MV-4-11 (cell line): ENCODE results near the gene IP6K1.
"Not testable (repeated sequence)": the region's sequence is repeated elsewhere in the genome, so short reads cannot be mapped to it uniquely, and the experiment has no call there.

Experiments
- DNase-seq: peaks from one replicate; lab custom pipeline; 2025; lab: John Stamatoyannopoulos, UW

IP6K1 gene

DNA sequence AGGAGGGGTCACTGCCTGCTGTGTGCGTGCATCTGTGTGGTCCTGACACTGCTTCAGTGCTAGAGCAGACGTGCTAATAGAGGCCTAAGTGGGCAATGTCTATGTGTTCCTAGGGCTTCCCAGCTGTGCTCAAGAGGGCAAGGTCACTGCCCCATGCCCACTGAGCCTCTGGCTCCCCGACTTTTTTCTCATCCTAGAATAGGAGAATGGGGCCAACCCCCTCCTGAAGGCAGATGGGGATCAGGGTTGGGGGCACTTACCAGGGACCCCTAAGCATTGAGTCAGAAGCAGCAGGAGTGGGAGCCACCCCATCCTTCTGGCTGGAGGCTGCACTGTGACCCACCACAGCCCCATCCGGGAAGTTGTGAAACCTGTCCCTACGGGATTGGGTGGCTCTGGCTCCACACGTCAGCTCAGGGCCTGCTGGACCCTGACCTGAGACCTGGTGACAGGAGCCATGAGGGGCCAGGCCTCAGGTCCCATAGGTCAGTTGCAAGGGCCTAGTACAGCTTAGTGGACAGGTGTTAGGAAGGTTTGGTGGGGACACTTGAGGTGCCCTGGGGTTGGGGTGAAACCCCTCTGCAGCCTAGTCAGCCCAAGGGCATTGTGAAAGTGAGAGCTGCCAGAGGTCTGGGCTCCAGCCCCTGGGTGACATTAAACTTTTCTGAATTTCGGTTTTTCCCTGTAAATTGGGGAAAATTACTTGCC lies 97.8 kb downstream of the IP6K1 start:
- DNase-seq, result not testable (repeated sequence)

DNA sequence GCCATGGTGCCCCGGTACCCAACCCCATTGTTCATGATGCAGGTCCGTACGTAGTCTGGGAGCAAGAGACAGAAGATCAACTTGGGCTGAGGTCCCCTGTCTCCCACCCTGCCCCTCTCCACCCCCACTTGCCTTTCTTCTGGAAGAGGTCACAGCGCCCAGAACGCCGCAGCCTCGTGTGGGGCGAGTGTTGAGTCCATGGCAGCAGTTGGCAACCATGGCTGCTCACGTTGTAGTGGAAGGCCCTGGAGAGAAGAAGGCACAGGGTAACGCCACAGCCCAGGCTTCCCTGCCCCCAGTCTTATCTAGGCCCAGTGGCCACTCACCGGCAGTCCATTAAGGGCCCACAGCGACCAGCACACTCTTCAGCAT lies 98.9 kb downstream of the IP6K1 start:
- DNase-seq, result not testable (repeated sequence)

DNA sequence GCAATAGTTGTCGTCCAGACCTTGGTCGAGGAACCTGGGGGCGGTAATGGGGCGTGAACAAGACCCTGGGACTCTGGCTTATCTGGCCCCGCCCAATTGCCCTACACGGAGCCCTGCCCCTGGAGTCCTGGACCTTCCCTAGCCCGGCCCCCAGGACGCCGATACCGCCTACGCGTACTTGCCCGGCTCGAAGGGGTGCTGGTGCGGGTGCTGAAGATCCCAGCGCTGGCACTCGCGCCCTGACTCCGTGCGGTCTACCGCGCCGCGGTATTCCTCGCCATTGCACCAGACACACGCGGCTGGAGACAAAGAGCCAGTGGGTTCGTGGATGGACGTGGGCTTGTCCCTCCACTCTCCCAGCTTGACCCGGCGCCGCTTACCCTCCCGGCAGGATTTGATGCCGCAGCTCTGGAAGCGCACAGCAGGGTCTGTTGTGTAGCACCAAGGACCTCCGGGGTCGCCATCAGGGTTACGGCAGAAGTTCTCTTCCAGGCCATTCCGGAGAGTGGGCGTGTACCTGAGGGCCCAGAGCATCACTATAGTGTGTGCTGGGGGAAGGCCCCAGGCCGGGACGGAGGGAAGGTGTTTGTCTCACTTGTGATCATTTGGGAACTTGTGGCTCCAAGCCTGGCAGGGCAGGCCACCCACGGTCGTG lies 99.4 kb downstream of the IP6K1 start:
- DNase-seq, result not testable (repeated sequence)

DNA sequence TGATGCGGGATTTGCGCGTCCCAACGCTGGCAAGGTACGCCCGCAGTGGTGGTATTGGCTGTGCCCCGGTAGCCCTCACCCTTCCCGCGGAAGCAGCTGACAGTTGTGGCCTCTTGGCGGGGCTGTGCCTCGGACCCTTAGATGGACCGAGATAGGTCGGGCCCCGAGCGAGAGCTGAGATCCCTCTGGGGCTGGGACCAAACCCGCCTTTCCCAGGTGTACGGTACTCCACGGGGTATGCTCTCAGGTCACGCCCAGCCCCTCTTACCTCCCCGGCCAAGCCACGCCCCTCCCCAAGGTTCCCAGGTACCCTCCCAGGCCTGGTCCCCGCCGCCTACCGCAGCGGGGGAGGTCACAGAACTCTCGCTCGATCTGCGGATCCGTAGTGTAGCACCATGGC lies 100.0 kb downstream of the IP6K1 start:
- DNase-seq, result not testable (repeated sequence)

DNA sequence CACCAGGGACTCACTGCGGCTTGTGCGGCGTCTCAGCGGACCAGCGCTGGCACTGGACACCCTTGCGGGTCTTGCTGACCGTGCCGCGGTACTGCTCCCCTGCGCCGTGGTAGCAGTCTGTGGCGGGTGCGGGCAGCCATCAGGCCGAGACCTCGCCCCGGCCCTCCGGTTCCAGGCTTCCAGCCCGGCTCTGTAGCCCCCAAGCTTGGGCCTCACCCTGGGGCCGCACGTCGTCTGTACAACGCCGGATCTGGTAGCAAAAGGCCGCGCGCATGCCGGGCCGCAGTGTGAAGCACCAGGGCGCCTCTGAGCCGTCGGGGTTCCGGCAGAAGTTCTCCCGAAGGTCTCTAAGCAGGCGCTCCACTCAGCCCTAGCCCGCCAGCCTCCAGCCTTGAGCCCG lies 100.5 kb downstream of the IP6K1 start:
- DNase-seq, result not testable (repeated sequence)

DNA sequence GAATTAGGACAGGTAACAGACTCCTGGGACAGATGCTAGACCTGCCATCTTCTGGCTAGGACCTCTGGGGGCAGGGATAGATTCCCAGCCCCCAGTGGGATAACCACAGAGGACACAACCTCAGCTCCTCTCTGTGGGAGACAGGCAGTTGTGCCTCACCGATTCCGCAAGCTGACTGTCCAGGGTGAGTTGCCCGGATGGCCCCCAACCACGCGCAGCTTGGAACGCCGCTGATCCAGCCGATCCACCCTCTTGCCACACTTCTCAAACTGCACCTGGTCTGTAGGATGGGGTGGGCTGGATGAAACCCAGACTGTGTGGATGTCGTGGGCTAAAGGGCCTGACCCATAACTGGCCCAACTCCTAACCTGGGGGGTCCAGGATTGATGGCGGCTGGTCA lies 101.2 kb downstream of the IP6K1 start:
- not testable (repeated sequence) for DNase-seq

DNA sequence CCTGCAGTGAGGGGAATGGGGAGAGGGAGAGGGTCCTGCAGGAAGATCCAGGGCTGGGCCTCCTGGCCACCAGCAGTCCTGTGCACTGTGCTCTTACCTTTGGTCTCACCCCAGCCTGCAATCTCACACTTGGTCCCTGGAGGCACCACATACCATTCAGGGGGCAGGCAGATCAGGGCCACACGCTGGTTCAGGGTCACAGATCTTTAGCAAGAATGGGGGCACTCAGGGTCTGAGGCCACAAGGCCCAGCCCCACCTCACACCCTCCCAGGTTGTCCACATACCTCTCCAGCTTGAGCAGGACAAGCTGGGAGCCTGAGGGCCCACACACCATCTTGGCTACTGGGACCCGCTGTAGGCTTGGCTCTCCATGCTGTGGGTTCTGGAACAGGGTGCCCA lies 101.9 kb downstream of the IP6K1 start:
- DNase-seq, result not testable (repeated sequence)

DNA sequence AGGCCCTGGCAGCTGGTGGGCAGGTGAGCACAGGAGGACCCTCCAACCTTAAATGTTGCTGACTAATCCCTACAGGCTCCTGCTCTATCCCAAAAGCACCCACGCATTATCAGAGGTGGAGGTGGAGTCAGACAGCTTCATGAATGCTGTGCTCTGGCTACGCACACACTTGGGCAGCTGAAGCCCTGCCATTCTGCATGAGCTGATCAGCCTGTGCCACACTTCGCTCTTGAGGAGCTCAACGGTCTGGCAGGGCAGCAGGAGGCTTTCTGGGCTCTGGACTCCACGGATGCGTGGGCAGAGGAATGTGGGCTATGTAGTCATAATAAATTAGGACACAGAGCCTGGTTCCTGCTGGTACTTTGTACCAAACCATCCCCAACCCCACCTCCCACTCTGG lies 103.2 kb downstream of the IP6K1 start:
- no peak for DNase-seq

DNA sequence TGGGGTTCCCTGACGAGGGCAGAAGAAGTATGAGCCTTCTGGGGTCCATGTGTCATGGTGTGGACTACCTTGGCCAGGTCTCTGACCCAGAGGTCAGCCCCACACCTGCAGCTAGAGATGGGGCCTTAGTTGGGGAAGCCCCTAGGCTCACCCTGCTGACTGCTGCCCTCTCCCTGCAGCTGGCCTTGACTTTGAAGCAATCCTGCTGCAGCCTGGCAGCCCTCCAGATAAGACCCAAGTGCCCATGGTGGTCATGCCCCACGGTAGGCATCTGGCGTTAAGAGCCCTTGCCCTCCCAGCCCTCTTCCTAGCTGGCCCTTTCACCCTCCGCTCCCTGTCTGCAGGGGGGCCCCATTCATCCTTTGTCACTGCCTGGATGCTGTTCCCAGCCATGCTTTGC lies 104.8 kb downstream of the IP6K1 start:
- no peak for DNase-seq

DNA sequence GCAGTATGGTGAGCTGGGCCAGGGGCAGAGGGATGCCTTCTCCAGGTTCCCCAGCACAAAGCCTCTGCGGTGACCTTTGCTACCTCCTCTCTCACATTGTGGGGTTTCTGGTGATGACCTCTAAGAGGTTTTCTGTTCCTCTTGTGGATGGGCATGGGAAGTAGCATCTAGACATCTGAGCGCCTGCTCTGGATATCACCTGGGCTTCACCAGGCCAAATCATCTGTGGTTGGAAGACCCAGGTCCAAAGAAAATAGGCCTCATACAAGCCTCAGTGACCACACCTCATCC lies 105.2 kb downstream of the IP6K1 start:
- no peak for DNase-seq

DNA sequence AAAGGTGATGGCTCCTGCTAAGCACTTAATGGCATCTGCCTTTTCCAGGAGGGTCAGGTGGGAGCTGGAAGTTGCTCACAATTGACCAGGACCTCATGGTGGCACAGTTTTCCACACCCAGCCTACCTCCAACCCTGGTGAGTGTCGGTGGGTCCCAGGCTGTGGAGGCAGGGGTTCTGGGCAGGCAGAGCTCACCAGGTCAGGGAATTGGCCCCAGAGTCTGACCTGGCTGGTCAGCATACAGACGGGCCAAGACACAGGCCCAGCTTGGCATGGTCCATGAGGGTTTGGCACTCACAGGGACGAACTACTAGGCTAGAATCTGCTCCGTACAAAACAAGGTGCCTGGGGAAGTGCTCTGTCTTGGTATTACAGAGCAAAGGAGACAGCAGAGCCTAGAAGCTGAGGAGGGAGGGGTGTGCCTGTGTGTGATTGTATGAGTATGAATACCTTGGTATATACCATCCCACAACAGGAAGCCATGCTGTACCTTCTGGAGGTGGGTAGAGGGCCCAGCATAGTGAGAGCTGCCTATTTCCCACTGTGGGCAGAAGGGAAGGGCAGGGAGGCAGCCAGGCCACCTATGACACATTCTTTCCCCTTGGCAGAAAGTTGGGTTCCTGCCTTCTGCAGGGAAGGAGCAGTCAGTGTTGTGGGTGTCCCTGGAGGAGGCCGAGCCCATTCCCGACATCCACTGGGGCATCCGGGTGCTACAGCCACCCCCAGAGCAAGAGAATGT lies 105.7 kb downstream of the IP6K1 start:
- DNase-seq, result no peak

DNA sequence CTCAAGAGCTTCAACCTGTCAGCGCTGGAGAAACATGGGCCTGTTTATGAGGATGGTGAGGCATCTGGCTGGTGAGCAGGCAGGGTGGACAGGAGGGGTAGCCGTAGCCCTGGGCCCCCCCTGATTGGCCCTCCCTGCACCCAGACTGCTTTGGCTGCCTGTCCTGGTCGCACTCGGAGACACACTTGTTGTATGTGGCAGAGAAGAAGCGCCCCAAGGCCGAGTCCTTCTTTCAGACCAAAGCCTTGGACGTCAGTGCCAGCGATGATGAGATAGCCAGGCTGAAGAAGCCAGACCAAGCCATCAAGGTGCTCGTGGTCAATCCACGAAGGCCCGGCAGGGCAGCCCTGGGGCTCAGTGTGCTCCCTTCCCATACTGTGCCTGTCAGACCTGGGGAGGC lies 110.4 kb downstream of the IP6K1 start:
- DNase-seq, result no peak

DNA sequence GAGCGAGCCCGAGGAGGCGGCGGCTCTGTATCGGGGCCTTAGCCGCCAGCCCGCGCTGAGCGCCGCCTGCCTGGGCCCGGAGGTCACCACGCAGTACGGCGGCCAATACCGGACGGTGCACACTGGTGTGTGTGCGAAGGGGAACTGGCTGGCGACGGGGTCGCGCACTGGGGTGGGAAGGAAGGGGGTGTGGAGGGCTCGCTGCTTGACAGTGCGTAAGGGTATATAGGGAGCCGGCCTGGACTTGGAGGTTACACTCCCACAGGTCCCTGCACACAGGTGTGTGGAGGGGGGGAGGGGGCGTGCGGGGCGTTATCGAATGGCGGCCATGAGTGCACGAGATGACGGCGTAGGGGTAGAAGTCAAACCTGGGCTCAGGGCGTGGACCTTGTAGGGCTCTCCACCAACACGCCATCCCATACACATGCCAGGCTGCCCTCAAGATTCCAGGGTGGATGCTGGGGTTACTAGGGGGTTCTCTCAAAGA lies 111.8 kb downstream of the IP6K1 start:
- no peak for DNase-seq
